ENCODE data around the gene MAN1B1. TPM values are rescaled to one million over a fixed set of nuclear protein-coding genes. Genes with fewer than 3 reads are reported as not detected.
"Not testable (repeated sequence)": the region's sequence is repeated elsewhere in the genome, so short reads cannot be mapped to it uniquely, and the experiment has no call there.

Gene MAN1B1
- total RNA-seq, 1 donor from 2014 or later: 58.9 TPM

DNA sequence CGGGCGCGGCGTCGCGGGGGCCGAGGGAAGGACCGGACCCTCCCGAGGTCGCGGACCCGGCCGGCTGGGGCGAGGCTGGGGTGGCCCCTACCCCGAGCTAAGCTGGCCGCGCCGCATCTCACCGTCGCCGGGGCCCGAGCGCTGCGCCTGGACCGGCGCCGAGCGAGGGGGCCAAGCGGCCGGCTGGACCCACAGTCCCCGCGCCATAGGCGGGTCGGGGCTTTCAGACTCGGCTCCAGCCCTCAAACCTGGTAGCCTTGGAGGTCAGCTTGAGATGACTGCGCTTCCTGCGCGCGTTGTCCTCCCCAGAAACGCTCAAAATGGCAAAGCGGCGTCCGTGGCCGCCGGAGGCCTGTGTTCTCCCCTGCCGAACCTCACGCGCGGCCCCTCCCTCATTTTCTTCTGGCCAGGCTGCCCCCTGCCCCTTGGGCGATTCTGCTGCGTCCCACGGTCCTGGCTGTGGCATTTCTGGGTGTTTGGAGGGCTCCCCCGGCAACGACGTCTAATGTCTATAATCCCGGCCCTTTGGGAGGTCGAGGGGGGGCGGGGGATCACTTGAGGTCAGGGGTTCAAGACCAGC lies 43.5 kb downstream of the MAN1B1 start:
- peak overlapping the region; percentile 26 for H3K27ac Mint-ChIP-seq

DNA sequence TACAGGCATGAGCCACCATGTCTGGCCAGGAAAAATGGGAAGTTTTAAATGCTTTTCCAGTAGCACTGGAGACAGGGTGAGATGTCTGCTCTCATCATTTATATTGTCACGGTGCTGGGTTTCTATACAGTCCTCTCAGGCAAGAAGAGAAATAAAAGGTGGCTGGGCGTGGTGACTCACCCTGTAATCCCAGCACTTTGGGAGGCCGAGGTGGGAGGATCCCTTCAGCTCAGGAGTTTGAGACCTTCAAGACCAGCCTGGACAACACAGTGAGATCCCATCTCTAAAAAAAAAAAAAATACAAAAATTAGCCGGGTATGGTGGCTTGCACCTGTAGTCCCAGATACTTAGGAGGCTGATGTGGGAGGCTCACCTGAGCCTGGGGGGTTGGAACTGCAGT lies 47.4 kb downstream of the MAN1B1 start:
- Mint-ChIP-seq H3K36me3 (no peaks in the 10 kb centered on the region), H3K27ac (no peak overlapping the region), H3K9me3 (no peaks in the 10 kb centered on the region), H3K4me1 (ENCODE audit: unreplicated experiment) (no peaks in the 10 kb centered on the region), H3K27me3 (peaks cover 57% of the 10 kb centered on the region), H3K4me3 (no peak overlapping the region)
- DNase-seq (ENCODE audit: extremely low spot score, unreplicated experiment): no peak
- TF ChIP-seq, protein P1, sequence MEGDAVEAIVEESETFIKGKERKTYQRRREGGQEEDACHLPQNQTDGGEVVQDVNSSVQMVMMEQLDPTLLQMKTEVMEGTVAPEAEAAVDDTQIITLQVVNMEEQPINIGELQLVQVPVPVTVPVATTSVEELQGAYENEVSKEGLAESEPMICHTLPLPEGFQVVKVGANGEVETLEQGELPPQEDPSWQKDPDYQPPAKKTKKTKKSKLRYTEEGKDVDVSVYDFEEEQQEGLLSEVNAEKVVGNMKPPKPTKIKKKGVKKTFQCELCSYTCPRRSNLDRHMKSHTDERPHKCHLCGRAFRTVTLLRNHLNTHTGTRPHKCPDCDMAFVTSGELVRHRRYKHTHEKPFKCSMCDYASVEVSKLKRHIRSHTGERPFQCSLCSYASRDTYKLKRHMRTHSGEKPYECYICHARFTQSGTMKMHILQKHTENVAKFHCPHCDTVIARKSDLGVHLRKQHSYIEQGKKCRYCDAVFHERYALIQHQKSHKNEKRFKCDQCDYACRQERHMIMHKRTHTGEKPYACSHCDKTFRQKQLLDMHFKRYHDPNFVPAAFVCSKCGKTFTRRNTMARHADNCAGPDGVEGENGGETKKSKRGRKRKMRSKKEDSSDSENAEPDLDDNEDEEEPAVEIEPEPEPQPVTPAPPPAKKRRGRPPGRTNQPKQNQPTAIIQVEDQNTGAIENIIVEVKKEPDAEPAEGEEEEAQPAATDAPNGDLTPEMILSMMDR (conservative IDR thresholded peaks at IDR 0.05): no peak

More for the DNA sequence above, 43.5 kb downstream of the MAN1B1 start:
- peaks cover 21% of the 10 kb centered on the region for H3K4me1 Mint-ChIP-seq (ENCODE audit: unreplicated experiment)
- H3K36me3 Mint-ChIP-seq: no peaks in the 10 kb centered on the region
- peaks cover 24% of the 10 kb centered on the region for H3K27me3 Mint-ChIP-seq
- H3K4me3 Mint-ChIP-seq: peak overlapping the region; percentile 86
- TF ChIP-seq, protein P1 (conservative IDR thresholded peaks at IDR 0.05): no peak
- DNase-seq (ENCODE audit: extremely low spot score, unreplicated experiment): no peak
- no peaks in the 10 kb centered on the region for H3K9me3 Mint-ChIP-seq

DNA sequence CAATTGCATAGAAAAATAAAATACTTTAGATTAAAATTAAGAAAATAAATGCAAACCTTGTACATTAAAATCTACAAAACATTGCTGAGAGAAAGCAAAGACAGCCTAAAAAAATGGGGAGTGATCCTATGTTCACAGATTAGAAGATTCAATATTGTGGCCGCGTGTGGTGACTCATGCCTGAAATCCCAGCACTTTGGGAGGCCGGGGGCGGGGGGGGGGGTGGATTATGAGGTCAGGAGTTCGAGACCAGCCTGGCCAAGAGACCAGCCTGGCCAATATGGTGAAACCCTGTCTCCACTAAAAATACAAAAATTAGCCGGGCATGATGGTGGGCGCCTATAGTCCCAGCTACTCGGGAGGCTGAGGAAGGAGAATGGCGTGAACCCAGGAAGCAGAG lies 48.4 kb downstream of the MAN1B1 start:
- not testable (repeated sequence) for H3K36me3 Mint-ChIP-seq; H3K4me1 Mint-ChIP-seq (ENCODE audit: unreplicated experiment); H3K27ac Mint-ChIP-seq; DNase-seq (ENCODE audit: extremely low spot score, unreplicated experiment); H3K4me3 Mint-ChIP-seq; H3K9me3 Mint-ChIP-seq
- peaks cover 66% of the 10 kb centered on the region for H3K27me3 Mint-ChIP-seq

DNA sequence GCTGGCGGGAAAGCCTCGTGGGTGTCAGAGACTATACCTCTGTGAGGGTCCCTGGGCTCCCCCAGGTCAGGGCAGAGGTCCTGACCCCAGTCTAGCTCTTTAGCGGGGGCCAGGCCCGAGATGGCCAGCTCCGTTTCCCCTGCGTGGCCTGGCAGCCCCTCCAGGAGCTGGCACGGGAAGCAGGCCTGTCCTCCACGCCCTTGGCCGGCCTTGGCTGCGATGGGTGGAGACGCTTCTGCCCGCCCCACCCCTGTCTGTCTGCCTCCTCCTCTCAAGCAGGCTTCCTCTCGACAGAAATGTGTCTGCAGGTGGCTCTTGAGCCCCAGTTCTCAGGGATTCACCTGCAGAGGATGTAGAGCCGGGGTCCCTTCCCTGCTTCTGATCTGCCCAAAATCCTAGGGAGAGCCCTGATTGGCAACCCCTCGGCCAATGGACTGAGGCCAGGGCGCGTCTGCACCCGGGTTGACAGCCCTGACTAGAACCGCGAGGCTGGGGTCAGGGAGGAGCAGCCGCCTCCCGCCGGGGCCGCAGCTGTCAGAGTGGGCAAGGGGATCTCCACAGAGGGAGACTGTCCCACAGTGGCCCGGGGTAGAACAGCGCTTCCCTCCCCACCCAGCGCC lies 49.6 kb downstream of the MAN1B1 start:
- no peaks in the 10 kb centered on the region for H3K9me3 Mint-ChIP-seq
- H3K4me3 Mint-ChIP-seq: no peak overlapping the region
- TF ChIP-seq, protein P1 (conservative IDR thresholded peaks at IDR 0.05): no peak
- H3K27me3 Mint-ChIP-seq: peaks cover 74% of the 10 kb centered on the region
- no peak for DNase-seq (ENCODE audit: extremely low spot score, unreplicated experiment)
- H3K36me3 Mint-ChIP-seq: no peaks in the 10 kb centered on the region
- H3K4me1 Mint-ChIP-seq (ENCODE audit: unreplicated experiment): no peaks in the 10 kb centered on the region
- no peak overlapping the region for H3K27ac Mint-ChIP-seq

DNA sequence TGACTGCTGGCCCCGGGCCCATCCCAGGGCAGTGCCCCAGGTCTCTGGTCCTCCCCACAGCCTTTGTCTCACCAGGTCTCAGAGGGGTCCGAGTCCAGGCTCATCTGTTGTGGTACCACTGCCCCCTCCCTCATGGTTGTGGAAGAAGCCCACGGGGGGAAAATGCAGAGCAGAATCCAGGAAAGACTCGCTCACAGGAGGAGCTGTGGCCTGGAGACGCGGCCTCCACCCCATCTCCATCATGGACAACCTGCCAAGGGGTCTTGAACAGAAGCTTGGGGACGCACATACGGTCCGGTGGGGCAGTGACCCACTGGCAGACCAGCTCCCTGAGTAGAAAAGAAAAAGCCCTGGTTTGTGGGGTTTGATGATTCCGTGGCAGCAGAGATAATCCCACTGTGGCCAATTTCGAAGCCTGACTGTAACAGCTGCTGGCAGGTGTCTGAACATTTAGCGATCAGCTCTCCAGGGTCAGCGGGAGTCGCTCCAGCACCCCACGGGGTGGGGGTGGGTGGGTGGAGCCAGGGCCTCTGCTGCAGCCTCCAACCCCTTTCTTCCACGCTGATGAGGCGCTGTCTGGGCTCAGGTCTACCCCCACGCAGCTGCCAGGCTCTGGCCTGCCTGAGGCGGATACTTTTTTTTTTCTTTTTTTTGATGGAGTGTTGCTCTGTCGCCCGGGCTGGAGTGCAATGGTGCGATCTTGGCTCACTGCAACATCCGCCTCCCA lies 50.3 kb downstream of the MAN1B1 start:
- DNase-seq (ENCODE audit: extremely low spot score, unreplicated experiment): no peak
- no peak overlapping the region for H3K4me3 Mint-ChIP-seq
- no peaks in the 10 kb centered on the region for H3K4me1 Mint-ChIP-seq (ENCODE audit: unreplicated experiment)
- no peaks in the 10 kb centered on the region for H3K36me3 Mint-ChIP-seq
- TF ChIP-seq, protein P1 (conservative IDR thresholded peaks at IDR 0.05): no peak
- no peak overlapping the region for H3K27ac Mint-ChIP-seq
- no peaks in the 10 kb centered on the region for H3K9me3 Mint-ChIP-seq
- H3K27me3 Mint-ChIP-seq: peaks cover 81% of the 10 kb centered on the region

Measured in type B pancreatic cell (in vitro differentiated cells).